SK-N-SH treated with all-trans-retinoic acid at 6 μM for 48 hours (cell line): Measurements from ENCODE around the gene DDX25.

ENCODE experiments used
- ATAC-seq: fragments of 200-7000 bp; cut with Tn5 transposase; 3 replicates; pipeline ENCODE4 v1.9.1; 2020; ENCODE audit warnings: mild to moderate bottlenecking, moderate library complexity
- ARNTL ChIP-seq: fragments of 450-650 bp; formaldehyde crosslinking; IDR thresholded peaks from 2 replicates; pipeline ENCODE4 v1.5.0; 2020; ENCODE audit warnings: low read depth, mild to moderate bottlenecking, moderate library complexity, borderline replicate concordance
- BACH2 ChIP-seq: fragments of 250-450 bp; sonication (Bioruptor Pico); IDR thresholded peaks from 2 replicates; pipeline ENCODE4 v1.9.0; 2021; ENCODE audit warnings: mild to moderate bottlenecking, borderline replicate concordance
- CSDC2 ChIP-seq: fragments of 250-450 bp; sonication (Bioruptor Pico); IDR thresholded peaks from 2 replicates; pipeline ENCODE4 v1.5.0; 2020; ENCODE audit warnings: mild to moderate bottlenecking, moderate library complexity
- ESRRG ChIP-seq: fragments of 250-450 bp; sonication (Bioruptor Pico); IDR thresholded peaks from 2 replicates; pipeline ENCODE4 v1.6.1; 2021; ENCODE audit warnings: mild to moderate bottlenecking
- GLIS3 ChIP-seq: fragments of 250-450 bp; sonication (Bioruptor Pico); IDR thresholded peaks from 2 replicates; pipeline ENCODE4 v1.5.0; 2020; ENCODE audit warnings: mild to moderate bottlenecking, moderate library complexity
- OSR1 ChIP-seq: fragments of 250-450 bp; sonication (Bioruptor Pico); IDR thresholded peaks from 2 replicates; pipeline ENCODE4 v1.8.0; 2022; ENCODE audit warnings: moderate library complexity, mild to moderate bottlenecking, inconsistent platforms
- PPARA ChIP-seq: fragments of 250-450 bp; sonication (Bioruptor Pico); IDR thresholded peaks from 2 replicates; pipeline ENCODE4 v1.5.0; 2020; ENCODE audit warnings: mild to moderate bottlenecking, borderline replicate concordance
- RARB ChIP-seq: fragments of 250-450 bp; sonication (Bioruptor Pico); IDR thresholded peaks from 2 replicates; pipeline ENCODE4 v1.8.0; 2021; ENCODE audit warnings: mild to moderate bottlenecking, moderate library complexity
- SNAI2 ChIP-seq: fragments of 250-450 bp; sonication (Bioruptor Pico); IDR thresholded peaks from 2 replicates; pipeline ENCODE4 v1.5.0; 2020; ENCODE audit warnings: mild to moderate bottlenecking, moderate library complexity
- TCF4 ChIP-seq: fragments of 250-450 bp; sonication (Bioruptor Pico); IDR thresholded peaks from 2 replicates; pipeline ENCODE4 v1.8.0; 2021; ENCODE audit warnings: mild to moderate bottlenecking, moderate library complexity, borderline replicate concordance
- TOX ChIP-seq: fragments of 250-450 bp; sonication (Bioruptor Pico); IDR thresholded peaks from 2 replicates; pipeline ENCODE4 v1.8.0; 2021; ENCODE audit warnings: mild to moderate bottlenecking, moderate library complexity, borderline replicate concordance
- ZC3H10 ChIP-seq: fragments of 250-450 bp; sonication (Bioruptor Pico); IDR thresholded peaks from 2 replicates; pipeline ENCODE4 v1.5.1; 2021; ENCODE audit warnings: mild to moderate bottlenecking, moderate library complexity
- ZFP3 ChIP-seq: fragments of 250-450 bp; sonication (Bioruptor Pico); IDR thresholded peaks from 2 replicates; pipeline ENCODE4 v1.5.0; 2020; ENCODE audit warnings: mild to moderate bottlenecking, moderate library complexity
- ZFP30 ChIP-seq: fragments of 450-650 bp; formaldehyde crosslinking; IDR thresholded peaks from 2 replicates; pipeline ENCODE4 v1.5.0; 2022; ENCODE audit warnings: mild to moderate bottlenecking, moderate library complexity
- ZNF70 ChIP-seq: fragments of 450-650 bp; formaldehyde crosslinking; IDR thresholded peaks from 2 replicates; pipeline ENCODE4 v1.5.0; 2020; ENCODE audit warnings: mild to moderate bottlenecking, moderate library complexity
- ZNF8 ChIP-seq: fragments of 450-650 bp; formaldehyde crosslinking; IDR thresholded peaks from 2 replicates; pipeline ENCODE4 v1.5.0; 2020; ENCODE audit warnings: mild to moderate bottlenecking, moderate library complexity
- TF ChIP-seq, protein P1 (sequence below): fragments of 250-450 bp; sonication (Bioruptor Pico); IDR thresholded peaks from 2 replicates; pipeline ENCODE4 v1.5.1; 2020; ENCODE audit warnings: low read depth, mild to moderate bottlenecking, moderate library complexity
- TF ChIP-seq, protein P2 (sequence below): fragments of 250-450 bp; sonication (Bioruptor Pico); IDR thresholded peaks from 2 replicates; pipeline ENCODE4 v1.5.0; 2020; ENCODE audit warnings: mild to moderate bottlenecking, moderate library complexity
- TF ChIP-seq, protein P3 (sequence below): fragments of 250-450 bp; sonication (Bioruptor Pico); IDR thresholded peaks from 2 replicates; pipeline ENCODE4 v1.5.1; 2021; ENCODE audit warnings: mild to moderate bottlenecking, moderate library complexity
- TF ChIP-seq, protein P4 (sequence below): fragments of 250-450 bp; sonication (Bioruptor Pico); IDR thresholded peaks from 2 replicates; pipeline ENCODE4 v1.8.0; 2021; ENCODE audit warnings: low read depth, mild to moderate bottlenecking, moderate library complexity, borderline replicate concordance

Gene DDX25

DNA sequence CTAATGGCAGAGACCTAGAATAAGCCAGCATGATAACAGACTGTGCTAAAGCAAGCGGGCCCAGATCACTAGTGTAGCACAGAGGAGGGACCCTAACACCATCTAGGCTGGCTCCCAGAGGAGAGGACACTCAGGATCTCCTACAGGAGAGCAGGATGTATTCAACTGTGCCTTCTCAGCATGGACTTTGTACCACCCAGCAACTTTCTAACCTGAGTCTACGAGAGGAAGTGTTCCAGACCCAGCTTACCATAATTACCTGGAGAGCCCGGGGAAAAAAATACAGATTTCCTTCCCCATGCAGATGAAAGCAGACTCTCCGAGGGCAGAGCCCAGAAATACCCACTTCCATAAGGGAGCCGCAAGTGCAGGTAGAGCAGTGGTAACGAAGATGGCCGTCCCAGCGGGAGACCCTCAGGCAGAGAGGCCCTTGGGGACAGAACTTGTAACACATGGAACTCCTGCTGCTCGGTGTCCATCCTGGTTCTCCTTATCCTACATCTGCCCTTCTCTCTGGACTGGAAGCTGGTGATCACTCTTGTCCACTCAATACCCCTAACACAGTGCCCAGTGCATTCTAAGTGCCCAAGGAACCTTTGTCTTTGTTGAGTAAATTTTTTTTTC, 20.2 kb downstream of the DDX25 start:
- no peak for ATAC-seq
- TF ChIP-seq GLIS3 (CRISPR knock-in tag) (no peak), CSDC2 (CRISPR knock-in tag) (no peak), ZFP3 (CRISPR knock-in tag) (no peak), RARB (CRISPR knock-in tag) (no peak), ESRRG (no peak), ZNF8 (CRISPR knock-in tag) (no peak)
- TF ChIP-seq, protein P1, sequence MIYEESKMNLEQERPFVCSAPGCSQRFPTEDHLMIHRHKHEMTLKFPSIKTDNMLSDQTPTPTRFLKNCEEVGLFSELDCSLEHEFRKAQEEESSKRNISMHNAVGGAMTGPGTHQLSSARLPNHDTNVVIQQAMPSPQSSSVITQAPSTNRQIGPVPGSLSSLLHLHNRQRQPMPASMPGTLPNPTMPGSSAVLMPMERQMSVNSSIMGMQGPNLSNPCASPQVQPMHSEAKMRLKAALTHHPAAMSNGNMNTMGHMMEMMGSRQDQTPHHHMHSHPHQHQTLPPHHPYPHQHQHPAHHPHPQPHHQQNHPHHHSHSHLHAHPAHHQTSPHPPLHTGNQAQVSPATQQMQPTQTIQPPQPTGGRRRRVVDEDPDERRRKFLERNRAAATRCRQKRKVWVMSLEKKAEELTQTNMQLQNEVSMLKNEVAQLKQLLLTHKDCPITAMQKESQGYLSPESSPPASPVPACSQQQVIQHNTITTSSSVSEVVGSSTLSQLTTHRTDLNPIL (CRISPR knock-in tag): no peak
- TF ChIP-seq, protein P2, sequence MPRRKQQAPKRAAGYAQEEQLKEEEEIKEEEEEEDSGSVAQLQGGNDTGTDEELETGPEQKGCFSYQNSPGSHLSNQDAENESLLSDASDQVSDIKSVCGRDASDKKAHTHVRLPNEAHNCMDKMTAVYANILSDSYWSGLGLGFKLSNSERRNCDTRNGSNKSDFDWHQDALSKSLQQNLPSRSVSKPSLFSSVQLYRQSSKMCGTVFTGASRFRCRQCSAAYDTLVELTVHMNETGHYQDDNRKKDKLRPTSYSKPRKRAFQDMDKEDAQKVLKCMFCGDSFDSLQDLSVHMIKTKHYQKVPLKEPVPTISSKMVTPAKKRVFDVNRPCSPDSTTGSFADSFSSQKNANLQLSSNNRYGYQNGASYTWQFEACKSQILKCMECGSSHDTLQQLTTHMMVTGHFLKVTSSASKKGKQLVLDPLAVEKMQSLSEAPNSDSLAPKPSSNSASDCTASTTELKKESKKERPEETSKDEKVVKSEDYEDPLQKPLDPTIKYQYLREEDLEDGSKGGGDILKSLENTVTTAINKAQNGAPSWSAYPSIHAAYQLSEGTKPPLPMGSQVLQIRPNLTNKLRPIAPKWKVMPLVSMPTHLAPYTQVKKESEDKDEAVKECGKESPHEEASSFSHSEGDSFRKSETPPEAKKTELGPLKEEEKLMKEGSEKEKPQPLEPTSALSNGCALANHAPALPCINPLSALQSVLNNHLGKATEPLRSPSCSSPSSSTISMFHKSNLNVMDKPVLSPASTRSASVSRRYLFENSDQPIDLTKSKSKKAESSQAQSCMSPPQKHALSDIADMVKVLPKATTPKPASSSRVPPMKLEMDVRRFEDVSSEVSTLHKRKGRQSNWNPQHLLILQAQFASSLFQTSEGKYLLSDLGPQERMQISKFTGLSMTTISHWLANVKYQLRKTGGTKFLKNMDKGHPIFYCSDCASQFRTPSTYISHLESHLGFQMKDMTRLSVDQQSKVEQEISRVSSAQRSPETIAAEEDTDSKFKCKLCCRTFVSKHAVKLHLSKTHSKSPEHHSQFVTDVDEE (CRISPR knock-in tag): no peak
- TF ChIP-seq, all 23 proteins: peak for 0

DNA sequence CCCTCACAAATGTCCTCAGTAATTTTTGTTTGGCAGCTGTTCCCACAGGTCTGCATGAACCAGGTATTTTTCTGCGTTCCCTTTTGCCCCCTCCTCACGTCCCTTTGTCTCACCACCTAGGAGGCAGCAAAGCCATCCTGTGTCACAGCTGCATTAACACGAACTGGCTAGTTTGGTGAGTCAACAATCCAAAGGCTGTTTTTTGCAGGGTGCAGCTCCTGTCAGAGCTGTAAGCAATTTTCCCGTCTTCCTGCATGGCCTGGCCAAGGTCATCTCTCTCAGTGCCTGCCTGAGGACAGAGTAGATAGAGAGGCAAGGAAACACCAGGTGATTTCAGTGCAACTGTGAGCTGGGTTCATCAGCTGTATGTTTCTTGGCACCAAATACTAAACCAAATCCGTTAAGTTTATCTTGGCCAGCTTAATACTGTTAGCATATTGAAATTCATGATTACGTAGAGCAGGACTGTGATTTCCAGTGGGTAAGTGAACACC, 21.0 kb downstream of the DDX25 start:
- TF ChIP-seq, protein P3, sequence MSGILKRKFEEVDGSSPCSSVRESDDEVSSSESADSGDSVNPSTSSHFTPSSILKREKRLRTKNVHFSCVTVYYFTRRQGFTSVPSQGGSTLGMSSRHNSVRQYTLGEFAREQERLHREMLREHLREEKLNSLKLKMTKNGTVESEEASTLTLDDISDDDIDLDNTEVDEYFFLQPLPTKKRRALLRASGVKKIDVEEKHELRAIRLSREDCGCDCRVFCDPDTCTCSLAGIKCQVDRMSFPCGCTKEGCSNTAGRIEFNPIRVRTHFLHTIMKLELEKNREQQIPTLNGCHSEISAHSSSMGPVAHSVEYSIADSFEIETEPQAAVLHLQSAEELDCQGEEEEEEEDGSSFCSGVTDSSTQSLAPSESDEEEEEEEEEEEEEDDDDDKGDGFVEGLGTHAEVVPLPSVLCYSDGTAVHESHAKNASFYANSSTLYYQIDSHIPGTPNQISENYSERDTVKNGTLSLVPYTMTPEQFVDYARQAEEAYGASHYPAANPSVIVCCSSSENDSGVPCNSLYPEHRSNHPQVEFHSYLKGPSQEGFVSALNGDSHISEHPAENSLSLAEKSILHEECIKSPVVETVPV (CRISPR knock-in tag): no peak
- TF ChIP-seq TOX (CRISPR knock-in tag) (no peak), GLIS3 (CRISPR knock-in tag) (no peak), ZNF70 (CRISPR knock-in tag) (no peak), OSR1 (CRISPR knock-in tag) (no peak), PPARA (CRISPR knock-in tag) (no peak)
- TF ChIP-seq, protein P1 (CRISPR knock-in tag): no peak
- TF ChIP-seq, all 23 proteins: peak for 0

DNA sequence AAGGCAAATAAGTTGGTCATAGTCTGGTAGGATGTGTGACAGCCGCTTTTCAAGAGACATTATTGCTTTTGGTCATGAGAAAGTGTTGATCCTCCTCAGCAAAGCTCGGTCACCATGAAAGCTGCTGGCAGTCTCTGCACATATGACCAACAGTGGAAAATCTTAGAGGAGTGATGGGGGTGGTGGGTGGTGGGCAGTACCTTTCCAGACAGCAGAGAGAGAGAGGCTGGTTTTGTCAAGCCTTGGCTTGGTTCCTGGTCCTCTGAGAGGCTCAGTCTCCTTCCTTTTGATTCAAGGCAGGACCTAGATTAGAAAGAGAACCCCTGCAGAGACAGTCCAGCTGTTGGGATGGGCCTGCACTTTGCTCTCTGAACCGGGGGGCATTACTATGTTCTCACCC, 21.5 kb downstream of the DDX25 start:
- ATAC-seq: no peak
- TF ChIP-seq BACH2 (CRISPR knock-in tag): no peak
- TF ChIP-seq ARNTL (CRISPR knock-in tag): no peak
- no peak for TF ChIP-seq CSDC2 (CRISPR knock-in tag)
- TF ChIP-seq ZC3H10 (CRISPR knock-in tag): no peak
- TF ChIP-seq, protein P2 (CRISPR knock-in tag): no peak
- no peak for TF ChIP-seq TOX (CRISPR knock-in tag)
- TF ChIP-seq ZFP3 (CRISPR knock-in tag): no peak
- TF ChIP-seq OSR1 (CRISPR knock-in tag): no peak
- no peak for TF ChIP-seq ZNF70 (CRISPR knock-in tag)
- TF ChIP-seq RARB (CRISPR knock-in tag): no peak
- no peak for TF ChIP-seq ZFP30
- no peak for TF ChIP-seq SNAI2
- TF ChIP-seq TCF4 (CRISPR knock-in tag): no peak
- TF ChIP-seq GLIS3 (CRISPR knock-in tag): no peak
- TF ChIP-seq ZNF8 (CRISPR knock-in tag): no peak
- TF ChIP-seq, protein P4, sequence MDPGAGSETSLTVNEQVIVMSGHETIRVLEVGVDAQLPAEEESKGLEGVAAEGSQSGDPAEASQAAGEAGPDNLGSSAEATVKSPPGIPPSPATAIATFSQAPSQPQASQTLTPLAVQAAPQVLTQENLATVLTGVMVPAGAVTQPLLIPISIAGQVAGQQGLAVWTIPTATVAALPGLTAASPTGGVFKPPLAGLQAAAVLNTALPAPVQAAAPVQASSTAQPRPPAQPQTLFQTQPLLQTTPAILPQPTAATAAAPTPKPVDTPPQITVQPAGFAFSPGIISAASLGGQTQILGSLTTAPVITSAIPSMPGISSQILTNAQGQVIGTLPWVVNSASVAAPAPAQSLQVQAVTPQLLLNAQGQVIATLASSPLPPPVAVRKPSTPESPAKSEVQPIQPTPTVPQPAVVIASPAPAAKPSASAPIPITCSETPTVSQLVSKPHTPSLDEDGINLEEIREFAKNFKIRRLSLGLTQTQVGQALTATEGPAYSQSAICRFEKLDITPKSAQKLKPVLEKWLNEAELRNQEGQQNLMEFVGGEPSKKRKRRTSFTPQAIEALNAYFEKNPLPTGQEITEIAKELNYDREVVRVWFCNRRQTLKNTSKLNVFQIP (CRISPR knock-in tag): no peak

More for the DNA sequence above, 21.0 kb downstream of the DDX25 start:
- no peak; the same call in 2 of the 3 replicates for ATAC-seq
